HG02970 (cell line): Measurements from ENCODE around the gene KIR3DL3.
"Not testable (repeated sequence)": the region's sequence is repeated elsewhere in the genome, so short reads cannot be mapped to it uniquely, and the experiment has no call there.

Experiments
- ATAC-seq: cut with Tn5 transposase; IDR thresholded peaks from one replicate; pipeline ENCODE4 v1.9.1; 2021; ENCODE audit warnings: mild to moderate bottlenecking, moderate library complexity, moderate number of reproducible peaks; ENCODE audit not compliant: unreplicated experiment, low FRiP score

KIR3DL3 gene

DNA sequence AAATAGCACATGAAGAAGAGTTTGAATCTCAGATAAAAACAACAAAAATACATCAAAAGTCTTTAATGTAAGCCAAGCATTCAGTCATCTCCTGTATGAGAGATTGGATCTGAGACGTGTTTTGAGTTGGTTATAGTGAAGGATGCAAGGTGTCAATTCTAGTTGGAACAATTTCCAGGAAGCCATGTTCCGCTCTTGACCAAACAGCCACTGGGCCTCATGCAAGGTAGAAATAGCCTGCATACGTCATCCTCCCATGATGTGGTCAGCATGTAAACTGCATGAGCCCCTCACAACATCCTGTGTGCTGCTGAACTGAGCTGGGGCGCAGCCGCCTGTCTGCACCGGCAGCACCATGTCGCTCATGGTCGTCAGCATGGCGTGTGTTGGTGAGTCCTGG lies at the start of gene KIR3DL3:
TSS of gene KIR3DL3 (plus strand) at position 301 of the 400 bp plus-strand sequence. CDS start at position 356, 55 bp downstream.
- no peak for ATAC-seq

DNA sequence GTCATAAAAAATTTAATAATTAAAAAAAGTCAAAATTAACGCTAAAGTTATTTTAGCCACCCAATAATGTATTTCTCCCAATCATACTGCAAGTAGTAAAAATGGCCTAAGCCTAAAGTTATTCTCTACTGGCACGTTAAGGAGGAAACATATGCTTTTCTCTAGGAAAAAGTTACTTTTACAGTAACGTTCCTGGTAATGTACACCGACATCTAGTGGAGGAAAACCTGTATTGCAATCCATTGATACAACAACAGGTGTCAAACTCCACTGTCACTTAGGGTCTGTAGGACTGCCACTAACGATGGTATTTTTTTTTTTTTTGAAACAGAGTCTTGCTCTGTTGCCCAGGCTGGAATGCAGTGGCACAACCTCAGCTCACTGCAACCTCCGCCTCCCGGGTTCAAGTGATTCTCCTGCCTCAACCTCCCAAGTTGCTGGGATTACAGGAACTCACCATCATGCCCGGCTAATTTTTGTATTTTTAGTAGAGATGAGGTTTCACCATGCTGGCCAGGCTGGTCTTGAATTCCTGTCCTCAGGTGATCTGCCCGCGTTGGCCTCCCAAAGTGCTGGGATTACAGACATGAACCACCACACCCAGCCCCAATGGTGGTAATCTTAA lies 47.9 kb upstream of the KIR3DL3 start:
- ATAC-seq = not testable (repeated sequence)

DNA sequence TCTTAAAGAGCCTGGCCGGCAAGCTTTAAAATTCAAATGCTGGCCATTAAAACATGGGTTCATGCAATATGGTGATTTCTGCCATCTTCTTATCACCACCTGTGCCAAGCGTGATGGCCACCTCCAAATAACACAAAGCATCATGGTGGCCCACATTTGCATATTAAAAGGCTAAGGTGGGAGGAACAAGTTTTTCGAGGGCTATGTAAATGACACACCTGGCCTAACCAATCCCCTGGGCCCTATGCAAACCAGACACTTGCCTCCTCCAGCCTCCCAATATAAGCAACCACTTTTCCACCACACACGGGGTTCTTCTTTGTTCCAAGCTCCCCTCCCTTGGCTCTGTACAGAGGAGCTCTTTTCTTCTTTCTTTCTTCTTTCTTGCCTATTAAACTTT lies 47.0 kb upstream of the KIR3DL3 start:
- no peak for ATAC-seq

DNA sequence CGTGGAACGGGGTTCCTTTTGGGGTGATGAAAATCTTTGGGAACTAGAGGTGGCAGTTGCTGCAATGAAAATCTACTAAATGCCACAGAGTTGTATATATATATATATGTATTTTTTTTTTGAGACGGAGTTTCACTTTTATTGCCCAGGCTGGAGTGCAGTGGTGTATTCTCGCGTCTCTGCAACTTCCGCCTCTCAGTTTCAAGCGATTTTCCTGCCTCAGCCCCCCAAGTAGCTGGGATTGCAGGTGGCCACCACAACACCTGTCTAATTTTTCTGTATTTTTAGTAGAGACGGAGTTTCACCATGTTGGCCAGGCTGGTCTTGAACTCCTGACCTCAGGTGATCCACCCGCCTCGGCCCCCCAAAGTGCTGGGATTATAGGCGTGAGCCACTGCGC lies 42.6 kb upstream of the KIR3DL3 start:
- ATAC-seq = not testable (repeated sequence)

DNA sequence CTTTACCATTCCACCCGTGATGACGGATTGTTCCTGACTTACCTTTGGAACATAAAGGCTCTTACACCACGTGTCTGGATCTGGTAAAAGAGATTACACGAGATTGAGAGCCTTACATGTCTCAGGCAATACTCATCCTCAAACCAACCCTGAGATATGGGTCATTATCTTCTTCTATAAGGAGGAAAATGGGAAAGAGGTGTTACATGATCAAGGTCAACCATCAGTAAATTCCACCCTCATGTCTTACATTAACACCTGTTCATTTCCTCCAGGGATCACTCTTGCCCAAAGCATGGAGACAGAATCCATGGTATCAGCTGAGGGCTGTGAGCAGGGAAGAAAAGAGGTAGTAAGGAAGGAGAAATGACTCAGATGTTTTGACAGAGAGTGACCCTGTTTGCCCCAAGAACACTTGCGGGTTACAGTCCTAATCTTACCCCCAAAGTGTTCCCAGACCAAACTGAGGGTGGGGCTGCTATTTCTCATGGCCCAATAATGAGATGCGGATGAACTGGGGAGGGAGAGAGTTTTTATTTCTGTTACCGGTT lies 41.9 kb upstream of the KIR3DL3 start:
- ATAC-seq = no peak

DNA sequence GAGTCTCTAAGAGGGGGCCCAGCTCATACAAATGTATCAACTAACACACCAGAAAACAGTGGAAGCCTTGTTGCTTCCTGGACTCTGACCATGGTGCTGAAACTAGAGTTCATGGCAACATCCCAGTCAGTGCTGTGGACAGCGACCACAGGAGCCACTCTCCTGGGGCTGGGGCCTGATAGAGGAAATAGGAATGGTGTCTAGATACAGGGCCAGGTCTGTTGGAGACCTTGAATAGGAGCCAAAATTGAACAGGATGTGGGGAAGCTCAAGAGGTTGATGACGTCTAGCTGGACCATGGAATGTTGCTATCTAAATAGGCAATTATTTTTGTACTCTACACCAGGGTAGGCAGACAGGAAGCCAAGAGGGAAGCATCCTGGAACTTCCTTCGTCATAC lies 39.7 kb upstream of the KIR3DL3 start:
- ATAC-seq = no peak

DNA sequence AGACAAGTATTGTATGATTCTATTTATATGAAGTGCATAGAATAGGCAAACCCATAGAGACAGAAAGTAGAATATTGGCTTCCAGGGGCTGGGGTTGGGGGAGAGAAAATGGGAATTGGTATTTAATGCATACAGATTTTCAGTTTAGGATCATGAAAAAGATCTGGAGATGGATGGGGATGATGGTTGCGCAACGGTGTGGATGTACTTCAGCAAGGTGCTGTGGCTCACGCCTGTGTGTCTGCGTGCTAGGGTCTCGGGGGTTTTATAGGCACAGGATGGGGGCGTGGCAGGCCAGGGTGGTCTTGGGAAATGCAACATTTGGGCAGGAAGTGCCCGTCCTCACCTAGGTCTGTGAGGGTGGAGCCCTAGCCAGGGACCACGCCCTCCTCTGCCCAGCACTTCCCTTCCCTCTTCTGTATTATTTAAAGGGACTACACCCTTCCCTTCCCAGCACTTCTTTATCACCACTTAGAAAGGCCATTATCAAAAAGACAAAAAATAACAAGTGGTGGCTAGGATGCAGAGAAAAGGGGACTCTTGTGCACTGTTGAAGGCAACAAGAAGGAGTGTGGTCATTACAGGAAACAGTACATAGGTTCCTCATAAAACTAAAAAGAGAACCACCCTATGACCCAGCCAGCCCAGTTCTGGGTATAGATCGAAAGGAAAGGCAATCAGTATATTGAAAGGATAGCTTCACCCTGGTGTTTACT lies 32.5 kb upstream of the KIR3DL3 start:
- no peak for ATAC-seq

DNA sequence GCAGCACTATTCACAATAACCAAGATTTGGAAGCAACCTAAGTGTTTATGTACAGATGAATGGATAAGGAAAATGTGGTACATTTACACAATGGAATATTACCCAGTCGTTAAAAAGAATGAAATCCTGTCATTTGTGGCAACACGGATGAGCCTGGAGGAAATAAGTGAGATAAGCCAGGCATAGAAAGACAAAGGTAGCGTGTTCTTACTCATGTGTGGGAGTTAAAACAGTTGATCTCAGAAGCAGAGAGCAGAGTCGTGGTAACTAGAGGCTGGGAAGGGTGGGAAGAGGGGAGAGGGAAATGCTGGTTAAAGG lies 32.0 kb upstream of the KIR3DL3 start:
- ATAC-seq = no peak

DNA sequence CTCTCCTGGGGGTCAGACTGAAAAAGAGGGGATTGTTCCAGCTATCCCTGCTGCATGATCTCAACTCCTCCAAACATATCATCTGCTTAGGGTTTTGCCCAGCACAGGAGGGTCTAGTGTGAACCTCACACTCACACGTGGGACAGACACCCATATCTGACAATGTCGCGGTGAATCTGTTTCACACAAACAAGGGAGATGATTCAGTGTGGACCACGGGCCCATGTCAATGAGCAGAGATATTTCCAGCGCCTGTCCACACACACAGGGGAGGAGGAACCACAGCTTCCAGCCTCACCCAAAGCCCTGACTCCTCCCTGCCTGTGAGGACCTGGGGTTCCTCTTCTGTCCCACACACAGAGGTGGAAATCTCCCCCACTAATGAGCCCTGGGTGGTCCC lies 29.6 kb upstream of the KIR3DL3 start:
- no peak for ATAC-seq

DNA sequence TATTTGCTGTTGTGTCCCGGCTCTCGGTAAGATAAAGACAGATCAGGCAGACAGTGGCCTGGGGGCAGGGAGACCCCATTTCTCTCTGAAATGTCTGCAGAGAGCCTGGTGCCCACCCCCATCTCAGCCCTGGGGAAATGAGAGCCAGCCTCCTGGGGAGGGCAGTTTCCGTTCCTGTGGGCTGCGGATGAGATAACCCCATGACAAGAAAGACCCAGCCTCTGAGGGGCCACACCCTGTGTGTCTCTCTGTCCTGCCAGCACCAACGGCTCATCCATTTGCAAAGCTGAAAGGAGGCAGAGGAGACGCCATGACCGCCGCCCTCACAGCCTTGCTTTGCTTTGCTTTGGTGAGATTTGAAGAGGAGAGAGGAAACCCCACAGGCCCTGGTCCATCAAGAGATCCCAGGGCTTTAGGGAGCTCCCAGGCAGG lies 28.1 kb upstream of the KIR3DL3 start:
- no peak for ATAC-seq

DNA sequence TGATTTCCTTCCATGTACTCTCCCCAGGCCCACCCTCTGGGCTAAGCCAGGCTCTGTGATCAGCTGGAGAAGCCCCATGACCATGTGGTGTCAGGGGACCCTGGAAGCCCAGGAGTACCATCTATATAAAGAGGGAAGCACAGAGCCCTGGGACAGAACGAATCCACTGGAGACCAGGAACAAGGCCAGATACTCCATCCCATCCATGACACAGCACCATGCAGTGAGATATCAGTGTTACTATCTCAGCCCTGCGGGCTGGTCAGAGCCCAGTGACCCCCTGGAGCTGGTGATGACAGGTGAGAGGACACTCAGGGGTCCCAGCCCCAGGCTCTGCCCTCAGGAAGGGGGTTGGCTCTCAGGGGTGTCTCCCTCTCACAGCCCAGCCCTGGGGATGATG lies 27.5 kb upstream of the KIR3DL3 start:
- ATAC-seq = no peak

DNA sequence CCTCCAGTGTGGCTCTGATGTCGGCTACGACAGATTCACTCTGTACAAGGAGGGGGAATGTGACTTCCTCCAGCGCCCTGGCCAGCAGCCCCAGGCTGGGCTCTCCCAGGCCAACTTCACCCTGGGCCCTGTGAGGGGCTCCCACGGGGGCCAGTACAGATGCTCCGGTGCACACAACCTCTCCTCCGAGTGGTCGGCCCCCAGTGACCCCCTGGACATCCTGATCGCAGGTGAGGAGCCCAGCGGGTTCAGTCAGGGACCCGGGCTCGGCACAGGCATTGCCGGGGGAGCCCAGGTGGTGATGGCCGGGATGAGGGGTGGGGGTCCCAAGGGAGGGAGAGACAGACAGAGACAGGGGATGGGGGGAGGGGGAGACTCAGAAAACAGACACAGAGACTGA lies 26.5 kb upstream of the KIR3DL3 start:
- ATAC-seq = not testable (repeated sequence)

DNA sequence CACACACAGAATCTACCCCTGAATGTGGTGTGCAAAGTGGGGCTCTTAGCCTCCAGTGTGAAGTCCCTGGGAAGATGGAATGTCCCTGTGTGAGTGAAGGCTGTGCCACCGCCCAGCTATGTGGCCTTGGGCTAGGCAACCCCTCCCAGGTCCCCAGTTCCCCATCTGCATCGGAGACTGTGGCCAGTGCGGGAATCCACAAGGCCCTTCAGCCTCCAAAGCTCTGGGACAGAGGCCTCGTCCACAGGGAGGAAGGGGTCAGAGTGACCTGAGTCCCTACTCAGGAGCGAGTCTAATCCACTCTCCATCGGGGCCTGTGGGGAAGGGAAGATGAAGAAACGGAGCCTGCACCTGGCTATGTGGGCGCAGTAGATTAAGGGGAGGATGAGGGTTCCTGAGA lies 19.3 kb upstream of the KIR3DL3 start:
- ATAC-seq = no peak

DNA sequence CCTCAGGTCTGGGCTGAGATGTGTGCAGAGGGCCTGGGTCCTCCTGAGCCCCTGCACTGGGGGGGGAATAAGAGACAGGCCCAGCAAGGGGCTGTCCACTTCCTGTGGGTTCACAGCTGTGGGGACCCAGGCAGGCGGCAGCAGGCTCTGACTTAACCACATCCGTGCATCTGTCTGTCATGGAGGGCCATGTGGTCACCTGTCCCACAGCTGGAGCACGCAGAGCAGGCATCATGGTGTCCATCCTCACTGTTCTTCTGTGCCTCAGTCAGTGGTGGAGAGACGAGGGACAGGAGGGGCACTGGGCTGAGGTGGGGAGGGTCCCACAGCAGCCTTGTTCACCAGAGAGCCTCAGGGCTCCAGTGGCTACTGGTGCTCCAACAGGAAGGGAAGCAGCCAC lies 16.3 kb upstream of the KIR3DL3 start:
- ATAC-seq = no peak

DNA sequence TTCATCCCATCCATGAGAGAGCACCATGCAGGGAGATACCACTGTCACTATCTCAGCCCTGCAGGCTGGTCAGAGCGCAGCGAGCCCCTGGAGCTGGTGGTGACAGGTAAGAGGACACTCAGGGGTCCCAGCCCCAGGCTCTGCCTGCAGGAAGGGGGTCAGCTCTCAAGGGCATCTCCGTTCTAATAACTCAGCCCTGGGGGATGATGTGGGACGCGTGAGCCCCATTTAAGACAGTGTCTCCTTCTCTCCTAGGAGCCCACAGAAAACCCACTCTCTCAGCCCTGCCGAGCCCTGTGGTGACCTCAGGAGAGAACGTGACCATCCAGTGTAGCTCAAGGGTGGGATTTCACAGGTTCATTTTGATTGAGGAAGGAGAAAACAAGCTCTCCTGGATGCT lies 15.5 kb upstream of the KIR3DL3 start:
- no peak for ATAC-seq

DNA sequence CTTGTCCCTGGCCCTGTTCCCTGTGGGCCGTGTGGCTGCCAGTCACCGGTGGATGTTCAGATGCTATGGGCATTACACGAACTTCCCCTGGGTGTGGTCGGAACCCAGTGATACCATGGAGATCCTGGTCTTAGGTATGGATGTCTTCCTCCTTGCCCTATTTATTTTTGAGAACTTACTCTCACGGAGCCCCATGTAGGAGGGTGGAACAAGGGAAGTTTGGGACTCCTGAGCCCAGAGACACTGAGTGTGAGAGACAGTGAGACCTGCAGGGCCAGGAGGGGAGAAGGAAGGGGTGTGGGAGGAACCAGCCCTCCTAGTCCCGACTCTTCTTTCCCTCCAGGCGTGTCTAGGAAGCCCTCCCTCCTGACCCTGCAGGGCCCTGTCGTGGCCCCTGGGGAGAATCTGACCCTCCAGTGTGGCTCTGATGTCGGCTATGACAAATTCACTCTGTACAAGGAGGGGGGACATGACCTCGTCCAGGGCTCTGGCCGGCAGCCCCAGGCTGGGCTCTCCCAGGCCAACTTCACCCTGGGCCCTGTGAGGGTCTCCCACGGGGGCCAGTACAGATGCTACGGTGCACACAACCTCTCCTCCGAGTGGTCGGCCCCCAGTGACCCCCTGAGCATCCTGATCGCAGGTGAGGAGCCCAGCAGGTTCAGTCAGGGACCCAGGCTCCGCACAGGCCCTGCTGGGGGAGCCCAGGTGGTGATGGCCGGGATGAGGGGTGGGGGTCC lies 14.9 kb upstream of the KIR3DL3 start:
- no peak for ATAC-seq

DNA sequence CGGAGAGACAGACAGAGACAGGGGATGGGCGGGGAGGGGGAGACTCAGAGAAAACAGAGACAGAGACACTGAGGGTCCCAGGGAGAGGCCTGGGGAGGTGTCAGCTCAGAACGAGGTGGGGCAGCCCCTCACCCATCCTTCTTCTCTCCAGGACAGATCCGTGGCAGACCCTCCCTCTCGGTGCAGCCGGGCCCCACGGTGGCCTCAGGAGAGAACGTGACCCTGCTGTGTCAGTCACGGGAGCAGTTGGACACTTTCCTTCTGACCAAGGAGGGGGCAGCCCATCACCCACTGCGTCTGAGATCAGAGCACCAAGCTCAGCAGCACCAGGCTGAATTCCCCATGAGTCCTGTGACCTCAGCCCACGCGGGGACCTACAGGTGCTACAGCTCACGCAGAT lies 14.3 kb upstream of the KIR3DL3 start:
- not testable (repeated sequence) for ATAC-seq

DNA sequence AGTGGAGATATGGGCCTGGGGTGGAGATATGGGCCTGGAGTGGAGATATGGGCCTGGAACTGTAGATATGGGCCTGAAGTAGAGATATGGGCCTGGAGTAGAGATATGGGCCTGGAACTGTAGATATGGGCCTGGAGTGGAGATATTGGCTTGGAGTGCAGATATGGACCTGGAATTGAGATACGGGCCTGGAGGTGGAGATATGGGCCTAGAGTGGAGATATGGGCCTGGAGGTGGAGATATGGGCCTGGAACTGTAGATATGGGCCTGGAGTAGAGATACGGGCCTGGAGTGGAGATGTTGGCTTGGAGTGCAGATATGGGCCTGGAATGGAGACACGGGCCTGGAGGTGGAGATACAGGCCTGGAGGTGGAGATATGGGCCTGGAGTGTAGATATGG lies 402 bp downstream of the KIR3DL3 start:
- no peak for ATAC-seq

DNA sequence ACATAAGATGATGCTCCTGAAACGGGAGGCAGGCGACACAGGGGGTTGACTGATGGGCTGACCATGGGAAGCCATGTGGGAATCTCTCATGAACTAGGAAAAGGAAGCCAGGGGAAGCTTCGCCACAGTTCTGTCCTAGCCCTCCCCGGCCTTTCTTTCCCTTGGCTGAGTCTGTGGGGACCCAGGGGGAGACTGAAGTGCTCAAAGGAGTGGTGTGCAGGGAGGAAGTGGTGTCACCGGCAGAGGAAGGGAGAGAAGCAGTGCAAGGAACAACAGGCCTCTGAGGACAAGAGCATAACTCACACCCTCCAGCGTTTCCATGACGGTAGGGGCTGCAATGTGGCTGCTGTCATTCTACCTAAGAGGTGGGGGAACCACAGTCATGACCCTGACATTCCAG lies 1.1 kb downstream of the KIR3DL3 start:
- ATAC-seq = no peak

DNA sequence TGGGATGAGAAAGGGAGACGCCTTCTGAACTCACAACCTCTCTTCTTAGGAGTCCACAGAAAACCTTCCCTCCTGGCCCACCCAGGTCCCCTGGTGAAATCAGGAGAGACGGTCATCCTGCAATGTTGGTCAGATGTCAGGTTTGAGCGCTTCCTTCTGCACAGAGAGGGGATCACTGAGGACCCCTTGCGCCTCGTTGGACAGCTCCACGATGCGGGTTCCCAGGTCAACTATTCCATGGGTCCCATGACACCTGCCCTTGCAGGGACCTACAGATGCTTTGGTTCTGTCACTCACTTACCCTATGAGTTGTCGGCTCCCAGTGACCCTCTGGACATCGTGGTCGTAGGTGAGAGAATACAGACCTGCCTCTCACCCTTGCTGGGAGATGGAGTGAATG lies 3.3 kb downstream of the KIR3DL3 start:
- ATAC-seq = no peak

DNA sequence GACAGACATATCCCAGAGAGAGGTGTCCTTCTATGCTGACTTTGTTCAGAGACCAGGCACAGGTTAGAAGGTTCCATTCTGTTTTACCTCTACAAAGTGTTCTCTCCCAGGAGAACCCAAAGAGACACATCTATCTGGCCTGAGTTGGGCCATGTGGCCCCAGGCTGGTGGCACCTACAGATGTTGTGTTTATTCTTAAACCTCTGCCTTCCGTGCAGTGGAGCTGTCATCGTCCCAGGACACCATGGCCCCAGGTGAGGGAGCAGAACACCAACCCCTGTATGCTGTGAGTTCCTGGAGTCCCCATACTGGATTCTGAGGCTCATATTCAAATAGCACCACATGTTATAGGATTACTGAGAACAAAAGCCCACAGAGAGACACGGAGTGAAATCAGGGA lies 3.9 kb downstream of the KIR3DL3 start:
- no peak for ATAC-seq
